ENCODE data around the gene NDEL1.
"Not testable (repeated sequence)": the region's sequence is repeated elsewhere in the genome, so short reads cannot be mapped to it uniquely, and the experiment has no call there.

Gene NDEL1, protein sequence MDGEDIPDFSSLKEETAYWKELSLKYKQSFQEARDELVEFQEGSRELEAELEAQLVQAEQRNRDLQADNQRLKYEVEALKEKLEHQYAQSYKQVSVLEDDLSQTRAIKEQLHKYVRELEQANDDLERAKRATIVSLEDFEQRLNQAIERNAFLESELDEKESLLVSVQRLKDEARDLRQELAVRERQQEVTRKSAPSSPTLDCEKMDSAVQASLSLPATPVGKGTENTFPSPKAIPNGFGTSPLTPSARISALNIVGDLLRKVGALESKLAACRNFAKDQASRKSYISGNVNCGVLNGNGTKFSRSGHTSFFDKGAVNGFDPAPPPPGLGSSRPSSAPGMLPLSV

DNA sequence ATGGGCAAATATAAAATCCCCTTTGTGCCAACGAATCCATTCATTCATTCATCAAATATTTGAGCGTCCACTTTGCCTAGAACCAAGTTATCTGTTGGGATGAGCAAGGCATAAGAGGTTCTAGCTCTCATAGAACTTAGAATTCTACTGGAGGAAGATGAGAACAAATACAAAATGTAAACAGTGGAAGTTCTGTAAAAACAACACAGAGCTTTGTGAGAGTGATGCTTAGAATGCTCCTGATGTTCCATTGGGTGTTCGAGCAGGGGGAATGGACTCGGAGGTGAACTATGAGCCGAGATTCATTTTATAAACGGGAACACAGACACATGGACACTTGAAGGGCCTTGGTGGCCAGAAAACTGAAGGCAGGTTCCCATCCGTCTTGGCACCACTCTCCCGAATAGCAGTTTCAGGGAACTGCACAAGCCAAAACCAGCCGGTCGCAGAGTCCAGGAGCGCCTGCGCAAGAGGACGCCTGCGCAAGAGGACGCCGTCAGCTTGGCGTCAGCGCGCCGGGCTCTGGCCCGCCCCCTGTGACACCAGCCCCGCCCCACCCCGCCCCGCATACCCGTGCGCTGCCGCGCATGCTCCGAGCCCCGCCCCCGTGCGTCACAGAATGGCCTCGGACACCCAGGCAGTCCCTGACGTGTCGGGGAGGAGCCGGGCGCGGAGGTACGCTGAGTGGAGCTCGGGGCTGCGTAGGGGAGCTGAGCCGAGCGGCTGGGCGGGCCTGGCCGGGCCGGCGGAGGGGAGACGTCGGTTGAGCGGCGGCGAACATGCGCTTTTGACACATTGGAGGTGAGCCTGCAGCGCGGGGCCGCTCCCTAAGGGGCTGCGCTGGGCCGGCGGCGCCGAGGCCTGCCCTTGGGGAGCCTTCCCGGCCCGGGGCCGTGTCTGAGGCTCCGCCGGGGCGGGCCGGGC, at the start of gene NDEL1:
Gene NDEL1 (plus strand): TSS at position 640 of the 924 bp plus-strand sequence. CDS start 8,388 bp downstream, outside the sequence.
- DNase-seq (ENCODE audit: low read depth, low spot score): peak; percentile 98

GRCh38 chr17:8386841-8387240, 48.8 kb upstream of the NDEL1 start:
- DNase-seq (ENCODE audit: low read depth, low spot score): no peak

DNA sequence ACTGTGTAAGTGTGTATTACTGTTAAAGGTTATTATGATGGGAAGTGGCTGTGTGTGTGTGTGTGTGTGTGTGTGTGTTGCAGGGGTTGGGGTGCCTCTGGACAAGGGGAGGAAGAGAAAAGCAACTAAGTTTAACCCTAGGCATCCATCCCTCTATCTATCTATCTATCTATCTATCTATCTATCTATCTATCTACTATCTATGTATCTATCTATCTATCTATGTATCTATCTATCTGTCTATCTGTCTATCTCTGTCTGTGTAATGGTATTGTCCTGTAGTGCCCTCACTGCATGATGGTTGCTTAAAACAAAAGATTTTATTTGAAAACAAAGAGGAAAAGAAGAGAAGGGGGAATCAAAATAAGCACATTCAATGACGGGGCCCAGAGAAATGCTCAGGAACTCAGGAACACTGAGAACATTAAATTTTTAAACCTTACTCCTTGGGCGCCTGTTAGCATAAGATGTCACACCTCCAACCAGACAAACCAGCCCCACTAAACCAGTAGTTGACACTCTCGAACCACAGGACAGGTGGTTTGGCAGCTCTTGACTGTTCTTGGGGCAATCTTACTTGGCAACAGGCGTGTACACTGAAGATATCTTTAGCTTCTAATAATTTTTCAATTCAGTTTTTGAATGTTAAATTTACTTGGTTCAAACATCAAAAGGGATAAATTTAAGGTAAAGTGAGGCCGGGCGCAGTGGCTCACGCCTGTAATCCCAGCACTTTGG, 47.6 kb upstream of the NDEL1 start:
- no peak for DNase-seq (ENCODE audit: low read depth, low spot score)

- no peak for DNase-seq (ENCODE audit: low read depth, low spot score)
Measured at GRCh38 chr17:8391711-8392110, 44.0 kb upstream of the NDEL1 start.

DNA sequence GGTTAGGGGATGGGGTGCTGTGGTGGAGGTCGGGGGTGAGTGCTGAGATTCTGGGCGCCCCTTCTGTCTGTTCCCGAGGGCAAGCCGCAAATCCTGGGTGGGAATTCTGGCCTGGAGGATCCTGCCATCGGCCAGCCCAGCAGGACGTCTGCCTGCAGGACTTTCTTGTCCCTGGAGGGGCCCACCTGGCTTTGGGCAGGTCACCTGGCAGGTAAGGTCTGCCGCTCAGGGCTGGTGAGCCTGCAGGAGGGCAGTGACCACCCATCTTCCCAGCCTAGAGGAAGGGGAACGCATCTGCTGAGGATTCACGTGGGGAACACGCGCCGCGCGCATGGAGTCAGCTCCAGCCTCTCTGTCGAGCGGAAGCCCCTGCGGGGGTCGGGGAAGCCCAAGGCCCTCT, 43.4 kb upstream of the NDEL1 start:
- no peak for DNase-seq (ENCODE audit: low read depth, low spot score)

GRCh38 chr17:8392674-8393469, 42.8 kb upstream of the NDEL1 start:
- no peak for DNase-seq (ENCODE audit: low read depth, low spot score)

GRCh38 chr17:8393470-8394231, 42.0 kb upstream of the NDEL1 start:
- DNase-seq (ENCODE audit: low read depth, low spot score): no peak

DNA sequence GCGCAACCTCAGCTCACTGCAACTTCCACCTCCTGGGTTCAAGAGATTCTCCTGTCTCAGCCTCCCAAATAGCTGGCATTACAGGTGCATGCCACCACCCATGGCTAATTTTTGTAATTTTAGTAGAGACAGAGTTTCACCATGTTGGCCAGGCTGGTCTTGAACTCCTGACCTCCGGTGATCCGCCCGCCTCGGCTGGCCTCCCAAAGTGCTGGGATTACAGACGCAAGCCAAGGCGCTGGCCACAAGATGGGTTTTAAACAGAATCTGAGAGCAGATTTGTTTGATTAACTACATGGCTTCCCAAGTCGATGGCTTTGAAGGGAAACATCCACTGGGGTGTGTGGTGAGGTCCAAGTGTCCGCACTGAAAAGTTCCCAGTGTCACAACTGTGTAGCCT, 41.2 kb upstream of the NDEL1 start:
- DNase-seq (ENCODE audit: low read depth, low spot score): not testable (repeated sequence)

- DNase-seq (ENCODE audit: low read depth, low spot score): no peak
Measured at GRCh38 chr17:8397636-8398035, 38.0 kb upstream of the NDEL1 start, which contains the start of gene RNF222. RNF222 (minus strand) TSS chr17:8397827; CDS start chr17:8393461, 4,366 bp downstream.

DNA sequence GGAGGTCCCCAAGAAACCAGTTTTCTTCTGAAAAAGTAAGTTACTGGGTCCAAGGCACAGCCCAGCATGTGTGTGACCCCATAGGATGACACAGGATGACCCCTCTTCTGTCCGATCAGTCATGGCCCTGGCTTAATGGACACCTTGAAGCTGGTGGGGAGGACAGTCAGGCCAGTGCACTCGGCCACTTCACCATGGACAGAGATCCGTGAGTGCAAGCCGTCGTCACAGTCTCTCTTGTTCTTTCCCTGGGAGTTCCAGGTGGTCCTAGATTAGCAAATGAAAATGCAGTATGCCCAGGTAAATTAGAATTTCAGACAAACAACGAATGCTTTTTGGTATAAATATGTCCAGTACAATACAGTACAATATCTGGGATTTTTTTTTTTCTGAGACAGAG, 36.7 kb upstream of the NDEL1 start:
- no peak for DNase-seq (ENCODE audit: low read depth, low spot score)

DNA sequence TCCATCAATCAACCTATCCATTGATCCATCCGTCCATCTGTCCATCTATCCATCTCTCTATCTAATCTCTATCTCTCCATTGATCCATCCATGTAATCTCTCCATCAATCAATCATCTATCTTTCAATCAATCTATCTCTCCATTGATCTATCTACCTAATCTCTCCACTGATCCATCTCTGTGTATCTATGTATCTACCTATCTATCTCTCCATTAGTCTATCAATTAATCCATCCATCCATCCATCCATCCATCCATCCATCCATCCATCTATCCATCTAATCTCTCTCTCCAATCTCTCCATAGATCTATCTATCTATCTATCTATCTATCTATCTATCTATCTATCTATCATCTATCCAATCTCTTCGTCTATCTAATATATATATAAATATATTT, 34.6 kb upstream of the NDEL1 start:
- DNase-seq (ENCODE audit: low read depth, low spot score): no peak

GRCh38 chr17:8402921-8403536, 32.7 kb upstream of the NDEL1 start:
- DNase-seq (ENCODE audit: low read depth, low spot score): no peak

- DNase-seq (ENCODE audit: low read depth, low spot score): no peak
Measured at GRCh38 chr17:8405499-8406016, 30.1 kb upstream of the NDEL1 start.

DNA sequence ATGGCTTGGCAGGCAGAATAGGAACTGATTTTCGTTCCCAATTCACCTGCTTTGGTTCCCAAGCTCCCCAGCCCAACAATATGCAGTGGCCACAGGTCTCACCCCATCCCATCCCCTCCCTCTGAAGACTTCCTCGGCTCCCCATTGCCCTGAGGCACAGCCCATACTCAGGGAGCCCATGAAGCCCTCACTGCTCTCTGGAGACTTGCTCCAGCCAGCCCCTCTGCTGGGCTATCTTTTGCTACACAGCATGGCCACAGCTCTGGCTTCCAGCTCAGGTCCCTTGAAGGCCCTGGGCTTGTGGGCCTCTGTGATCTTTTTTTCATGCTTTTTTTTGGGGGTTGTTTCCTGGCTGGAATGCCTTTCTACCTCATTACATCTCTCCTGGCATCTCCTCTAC, 29.5 kb upstream of the NDEL1 start:
- DNase-seq (ENCODE audit: low read depth, low spot score): no peak

GRCh38 chr17:8408371-8408770, 27.3 kb upstream of the NDEL1 start:
- DNase-seq (ENCODE audit: low read depth, low spot score): no peak

- DNase-seq (ENCODE audit: low read depth, low spot score): peak; percentile 32
Measured at GRCh38 chr17:8409966-8410882, 25.5 kb upstream of the NDEL1 start.

- DNase-seq (ENCODE audit: low read depth, low spot score): no peak
Measured at GRCh38 chr17:8410883-8411238, 24.8 kb upstream of the NDEL1 start.

GRCh38 chr17:8412089-8412488, 23.6 kb upstream of the NDEL1 start:
- DNase-seq (ENCODE audit: low read depth, low spot score): no peak

GRCh38 chr17:8413328-8413727, 22.4 kb upstream of the NDEL1 start:
- DNase-seq (ENCODE audit: low read depth, low spot score): no peak
